Lower leg skin (tissue), 4 donors: ENCODE results near the gene ISG15. TPM values are rescaled to one million over a fixed set of nuclear protein-coding genes. Genes with fewer than 3 reads are reported as not detected.
A peak's percentile ranks its signal among the peaks of the same experiment; 100 is the strongest.
"Not testable (repeated sequence)": the region's sequence is repeated elsewhere in the genome, so short reads cannot be mapped to it uniquely, and the experiment has no call there.

Experiments
- DNase-seq, 2 donors: peaks; one replicate each; pipeline ENCODE4 v3.0.0-alpha.2; 2019; ENCODE audit warnings: low spot score in 2 of 2
- H3K4me3 ChIP-seq: fragments of 200-600 bp; sonication (generic); 2 replicates; pipeline ENCODE4 v1.5.1; 2017; ENCODE audit warnings: mild to moderate bottlenecking, low read depth; ENCODE audit not compliant: poor library complexity, severe bottlenecking
- POLR2A ChIP-seq, 2 donors: fragments of 450-650 bp; IDR thresholded peaks; one replicate each; pipeline ENCODE4 v1.6.1; 2016 to 2017; ENCODE audit warnings: antibody characterized with exemption in 2 of 2, mild to moderate bottlenecking in 1 of 2, moderate library complexity in 1 of 2
- WGBS, 2 donors: methylation state at CpG; one replicate each; pipeline ENCODE4 v1.1.5; 2018; 5-methylcytosine and 5-hydroxymethylcytosine counted together
- intact Hi-C: fragments of 100-400 bp; cut with DNase I; formaldehyde crosslinking; loops from one replicate; pipeline ENCODE4 v1.15.0; 2023; ENCODE audit warnings: low total_unique reads
- total RNA-seq, 4 donors: library from RNA; depleted of rRNA; stranded (reverse); fragments of >200 nt; gene quantifications; one replicate each; pipeline ENCODE4 v1.1.0, GENCODE V29; 2016
- TF ChIP-seq, protein P1 (sequence below), 3 donors: fragments of 450-650 bp; IDR thresholded peaks; one replicate each; pipeline ENCODE4 v1.5.1; 2016; ENCODE audit warnings: antibody characterized with exemption in 3 of 3, mild to moderate bottlenecking in 3 of 3, moderate library complexity in 2 of 3

ISG15 gene
- total RNA-seq, 4 donors from 2014 or later: 3.6 to 12.9 (median 6.0) TPM

DNA sequence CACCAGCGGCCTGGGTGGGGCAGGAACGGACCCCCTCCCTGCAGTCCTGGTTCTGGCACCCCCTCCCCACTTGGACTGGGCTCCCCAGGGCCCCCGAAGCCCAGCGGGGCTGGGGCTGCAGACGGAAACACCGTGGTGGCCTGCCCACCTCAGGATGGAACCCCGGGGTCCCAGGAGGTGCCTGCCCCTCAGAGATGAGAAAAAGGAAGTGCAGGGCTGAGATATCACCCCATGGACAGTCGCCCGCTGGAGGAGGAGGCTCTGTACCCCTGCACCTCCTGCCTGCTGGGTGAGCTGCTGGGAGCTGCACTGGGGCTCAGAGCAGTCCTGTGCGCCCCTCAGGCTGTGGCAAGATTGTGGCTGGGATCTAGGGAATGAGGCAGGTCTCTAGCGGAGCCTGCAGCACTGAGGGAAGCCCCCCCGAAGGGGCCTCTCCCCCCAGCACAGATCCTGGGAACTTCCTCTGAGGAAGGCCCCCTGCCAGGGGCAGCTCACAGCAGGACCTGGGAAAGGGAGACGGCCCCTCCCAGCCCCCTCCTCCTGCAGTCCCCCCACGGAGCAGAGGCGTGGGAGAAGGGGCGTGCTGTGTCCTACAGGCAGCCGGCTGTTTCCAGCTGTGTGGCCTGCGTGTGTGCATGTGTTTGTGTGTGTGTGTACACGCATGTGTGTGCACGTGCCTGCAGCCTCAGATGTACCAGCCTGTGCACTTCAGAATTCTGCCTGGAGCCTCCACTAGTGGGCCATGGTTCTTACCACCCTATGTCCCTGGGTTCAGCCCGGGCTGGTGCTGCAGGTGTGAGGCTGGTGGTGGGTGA, 13.5 kb downstream of the ISG15 start:
- TF ChIP-seq, protein P1, sequence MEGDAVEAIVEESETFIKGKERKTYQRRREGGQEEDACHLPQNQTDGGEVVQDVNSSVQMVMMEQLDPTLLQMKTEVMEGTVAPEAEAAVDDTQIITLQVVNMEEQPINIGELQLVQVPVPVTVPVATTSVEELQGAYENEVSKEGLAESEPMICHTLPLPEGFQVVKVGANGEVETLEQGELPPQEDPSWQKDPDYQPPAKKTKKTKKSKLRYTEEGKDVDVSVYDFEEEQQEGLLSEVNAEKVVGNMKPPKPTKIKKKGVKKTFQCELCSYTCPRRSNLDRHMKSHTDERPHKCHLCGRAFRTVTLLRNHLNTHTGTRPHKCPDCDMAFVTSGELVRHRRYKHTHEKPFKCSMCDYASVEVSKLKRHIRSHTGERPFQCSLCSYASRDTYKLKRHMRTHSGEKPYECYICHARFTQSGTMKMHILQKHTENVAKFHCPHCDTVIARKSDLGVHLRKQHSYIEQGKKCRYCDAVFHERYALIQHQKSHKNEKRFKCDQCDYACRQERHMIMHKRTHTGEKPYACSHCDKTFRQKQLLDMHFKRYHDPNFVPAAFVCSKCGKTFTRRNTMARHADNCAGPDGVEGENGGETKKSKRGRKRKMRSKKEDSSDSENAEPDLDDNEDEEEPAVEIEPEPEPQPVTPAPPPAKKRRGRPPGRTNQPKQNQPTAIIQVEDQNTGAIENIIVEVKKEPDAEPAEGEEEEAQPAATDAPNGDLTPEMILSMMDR (IDR thresholded peaks at IDR 0.05): no peak
- TF ChIP-seq POLR2A (IDR thresholded peaks at IDR 0.05): no peak
- intact Hi-C loops: no loop called here
- DNase-seq: no peak
- H3K4me3 ChIP-seq: no peak overlapping the region
- WGBS, 2 donors: 61 to 63% methylated on average over 14 to 16 of the region's 21 CpGs

DNA sequence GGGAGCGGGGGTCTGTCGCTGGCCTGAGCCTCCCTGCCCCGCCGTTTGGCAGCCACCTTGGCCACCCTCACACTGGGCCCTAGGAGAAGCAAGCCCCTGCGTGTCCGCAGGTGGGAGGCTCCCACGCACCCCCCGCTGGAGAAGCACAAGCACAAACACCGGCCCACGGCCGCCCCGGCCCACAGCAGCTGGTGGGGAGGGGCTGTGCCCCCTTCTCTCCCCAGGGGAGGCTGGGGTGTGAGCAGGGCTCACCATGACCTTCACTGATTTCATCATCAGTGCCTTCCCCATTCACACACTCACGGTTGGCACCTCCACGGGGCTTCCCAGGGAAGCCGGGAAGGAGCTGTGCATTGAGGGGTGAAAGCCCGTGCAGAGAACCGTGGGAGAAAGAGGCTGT, 14.5 kb downstream of the ISG15 start:
- intact Hi-C loops: no loop called here
- 59 to 68% methylated on average over 4 to 17 of the region's 17 CpGs for WGBS, 2 donors
- TF ChIP-seq, protein P1 (IDR thresholded peaks at IDR 0.05): no peak
- no peak for TF ChIP-seq POLR2A (IDR thresholded peaks at IDR 0.05)
- no peak for DNase-seq
- no peak overlapping the region for H3K4me3 ChIP-seq

DNA sequence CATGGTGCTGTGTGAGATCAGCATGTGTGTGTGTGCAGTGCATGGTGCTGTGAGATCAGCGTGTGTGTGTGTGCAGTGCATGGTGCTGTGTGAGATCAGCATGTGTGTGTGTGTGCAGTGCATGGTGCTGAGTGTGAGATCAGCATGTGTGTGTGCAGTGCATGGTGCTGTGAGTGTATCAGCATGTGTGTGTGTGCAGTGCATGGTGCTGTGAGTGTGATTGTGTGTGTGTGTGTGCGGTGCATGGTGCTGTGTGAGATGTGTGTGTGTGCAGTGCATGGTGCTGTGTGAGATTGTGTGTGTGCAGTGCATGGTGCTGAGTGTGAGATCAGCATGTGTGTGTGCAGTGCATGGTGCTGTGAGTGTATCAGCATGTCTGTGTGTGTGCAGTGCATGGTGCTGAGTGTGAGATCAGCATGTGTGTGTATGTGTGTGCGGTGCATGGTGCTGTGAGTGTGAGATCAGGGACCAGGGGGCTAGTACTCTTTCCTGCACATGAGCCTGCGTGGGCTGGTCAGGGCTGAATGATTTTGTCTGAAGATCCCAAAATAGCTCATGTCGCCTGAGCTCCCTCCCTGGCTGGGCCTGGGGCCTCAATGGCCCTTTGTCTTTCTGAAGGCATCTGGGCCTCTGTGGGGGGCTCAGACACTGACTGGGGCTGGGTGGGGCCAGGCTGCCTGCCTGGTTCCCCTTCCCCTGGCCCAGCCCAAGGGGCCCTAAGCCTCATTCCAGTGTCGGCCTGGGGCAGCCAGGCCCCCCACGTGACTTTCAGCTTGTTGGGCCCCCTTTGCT, 17.8 kb downstream of the ISG15 start:
- H3K4me3 ChIP-seq, intact Hi-C loops, DNase-seq: not testable (repeated sequence)
- 73 to 79% methylated on average over 5 to 6 of the region's 7 CpGs for WGBS, 2 donors

DNA sequence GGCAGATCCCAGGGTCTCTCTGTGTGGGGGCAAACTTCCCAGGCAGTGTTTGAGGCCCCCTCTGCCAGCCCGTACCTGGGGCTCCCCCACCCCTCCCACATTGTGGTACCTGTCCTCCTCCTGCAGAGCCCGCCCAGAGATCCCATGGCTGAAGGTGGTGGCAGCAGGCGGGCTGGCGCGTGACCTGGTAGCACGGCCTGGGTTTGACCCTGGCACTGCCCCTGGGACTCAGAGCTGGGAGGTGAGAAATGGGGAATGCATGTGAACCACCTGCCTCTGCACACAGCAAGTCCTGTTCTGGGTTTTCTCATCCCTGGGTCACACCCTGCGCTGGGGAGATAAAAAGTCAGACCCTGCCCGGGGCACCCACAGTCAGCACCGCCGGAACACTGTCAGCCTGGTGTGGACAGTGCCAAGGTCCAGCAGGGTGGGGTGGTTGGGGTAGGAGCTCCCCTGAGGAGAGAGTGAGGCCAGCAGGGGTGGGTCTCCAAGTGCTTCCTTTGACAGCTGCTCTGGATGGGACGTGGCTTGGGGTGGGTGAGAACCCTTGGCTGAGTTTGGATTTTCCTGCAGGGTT, 18.4 kb downstream of the ISG15 start:
- 71 to 76% methylated on average over 11 of the region's 11 CpGs for WGBS, 2 donors
- DNase-seq: no peak
- intact Hi-C loops: no loop called here
- no peak overlapping the region for H3K4me3 ChIP-seq
- no peak for TF ChIP-seq POLR2A (IDR thresholded peaks at IDR 0.05)

DNA sequence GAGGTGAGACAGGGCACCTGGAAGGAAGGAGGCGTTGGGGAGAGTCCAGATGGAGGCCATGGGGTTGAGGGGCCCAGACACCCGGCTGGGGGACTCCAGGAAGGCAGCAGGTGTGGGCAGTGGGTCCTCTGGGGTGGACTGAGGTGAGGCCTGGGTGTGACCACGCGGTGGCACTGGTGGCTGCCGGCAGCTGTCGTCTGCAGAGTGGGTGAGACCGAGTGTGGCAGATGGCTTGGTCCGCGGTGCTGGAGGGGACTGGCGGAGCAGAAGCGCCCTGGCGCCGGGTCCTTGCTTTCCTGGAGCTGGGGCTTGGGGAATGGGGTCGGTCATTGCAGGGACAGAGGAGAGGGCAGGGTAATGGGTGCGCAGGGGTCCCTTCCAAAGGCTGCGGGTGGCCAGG, 19.1 kb downstream of the ISG15 start:
- 35 to 38% methylated on average over 15 to 16 of the region's 16 CpGs for WGBS, 2 donors
- intact Hi-C loops: no loop called here
- TF ChIP-seq, protein P1 (IDR thresholded peaks at IDR 0.05): no peak
- TF ChIP-seq POLR2A (IDR thresholded peaks at IDR 0.05): no peak
- DNase-seq: no peak
- no peak overlapping the region for H3K4me3 ChIP-seq

DNA sequence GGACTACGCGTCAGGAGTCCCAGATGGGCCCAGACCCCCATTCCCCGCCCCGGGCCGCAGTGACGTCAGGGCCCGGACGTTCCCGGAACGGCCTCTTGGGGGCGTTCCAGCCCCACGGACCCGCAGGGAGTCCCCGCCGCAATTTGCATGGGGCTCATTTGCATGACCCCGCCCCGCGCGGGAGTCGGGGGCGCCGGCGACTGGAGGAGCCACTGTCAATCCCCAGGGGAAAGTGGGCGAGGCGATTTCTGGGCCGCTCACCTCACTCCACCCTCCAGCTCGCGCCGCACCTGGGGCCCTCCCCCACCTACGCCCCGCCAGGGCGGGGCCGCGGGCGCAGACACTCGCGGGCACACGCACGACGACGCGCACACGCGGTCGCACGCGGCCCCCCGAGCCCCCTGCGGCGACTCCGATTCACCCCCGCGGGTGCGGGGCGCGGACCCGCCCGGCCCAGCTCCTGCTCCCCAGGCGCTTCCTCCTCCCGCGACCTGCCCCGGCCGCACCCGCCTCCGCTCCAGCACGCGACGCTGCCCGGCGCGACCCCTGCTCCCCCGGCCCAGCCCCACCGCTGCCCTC, 19.8 kb downstream of the ISG15 start:
- peak; percentile 69 to 95 for DNase-seq
- intact Hi-C loops: no loop called here
- 13 to 14% methylated on average over 29 to 51 of the region's 73 CpGs for WGBS, 2 donors
- no peak overlapping the region for H3K4me3 ChIP-seq
- no peak for TF ChIP-seq POLR2A (IDR thresholded peaks at IDR 0.05)
- TF ChIP-seq, protein P1 (IDR thresholded peaks at IDR 0.05): no peak
